Testis (tissue), 3 donors: ENCODE results near the gene ORC1. TPM values are rescaled to one million over a fixed set of nuclear protein-coding genes. Genes with fewer than 3 reads are reported as not detected.

ENCODE experiments used
- DNase-seq: peaks from one replicate; pipeline ENCODE4 v3.0.0-alpha.2; 2019
- H3K27ac ChIP-seq, 2 donors: fragments of 200-600 bp; sonication (generic); one replicate each; pipeline ENCODE4 v1.5.1; 2019
- H3K27me3 ChIP-seq: fragments of 200-600 bp; sonication (generic); one replicate; pipeline ENCODE4 v1.5.1; 2019
- H3K36me3 ChIP-seq: fragments of 200-600 bp; sonication (generic); one replicate; pipeline ENCODE4 v1.5.1; 2017; ENCODE audit warnings: low read depth; ENCODE audit errors: missing control alignments
- H3K4me1 ChIP-seq: fragments of 200-600 bp; sonication (generic); one replicate; pipeline ENCODE4 v1.5.1; 2019
- H3K4me3 ChIP-seq, 2 donors: fragments of 200-600 bp; sonication (generic); one replicate each; pipeline ENCODE4 v1.5.1; 2017 to 2019
- H3K9me3 ChIP-seq: fragments of 200-600 bp; sonication (generic); one replicate; pipeline ENCODE4 v1.5.1; 2017
- POLR2A ChIP-seq: fragments of 450-650 bp; IDR thresholded peaks from one replicate; pipeline ENCODE4 v1.6.1; 2017; ENCODE audit warnings: antibody characterized with exemption, mild to moderate bottlenecking, moderate library complexity
- WGBS, 2 donors: methylation state at CpG; one replicate each; pipeline ENCODE4 v1.1.5; 2018; 5-methylcytosine and 5-hydroxymethylcytosine counted together
- intact Hi-C: fragments of 100-400 bp; cut with DNase I; formaldehyde crosslinking; loops from one replicate; pipeline ENCODE4 v1.15.1; 2023; ENCODE audit warnings: low total_unique reads
- polyA plus RNA-seq: library from polyadenylated mRNA; stranded (reverse); fragments of 350-450 nt; fragmentation: Illumina TruSeq; extraction: RNeasy Lipid Tissue Mini Kit (QIAGEN cat#74804); gene quantifications from one replicate; pipeline ENCODE4 v1.2.3, GENCODE V29; 2014; ENCODE audit warnings: low read depth, low replicate concordance; ENCODE audit not compliant: insufficient read depth
- total RNA-seq, 2 donors: library from RNA; depleted of rRNA; stranded (reverse); fragments of >200 nt; gene quantifications; one replicate each; pipeline ENCODE4 v1.2.3, GENCODE V29; 2016
- TF ChIP-seq, protein P1 (sequence below), 3 experiments: fragments of 450-650 bp in 2 of 3; fragments of 200-600 bp in 1 of 3; sonication (generic) in 1 of 3; IDR thresholded peaks; one replicate each; pipeline ENCODE4 v1.5.1; 2016 to 2019; ENCODE audit warnings: antibody characterized with exemption in 3 of 3, mild to moderate bottlenecking in 2 of 3, moderate library complexity in 1 of 3

Gene ORC1
- total and polyA plus RNA-seq, 3 donors from 2014 or later = 5.7 to 6.9 (median 6.4) TPM

DNA sequence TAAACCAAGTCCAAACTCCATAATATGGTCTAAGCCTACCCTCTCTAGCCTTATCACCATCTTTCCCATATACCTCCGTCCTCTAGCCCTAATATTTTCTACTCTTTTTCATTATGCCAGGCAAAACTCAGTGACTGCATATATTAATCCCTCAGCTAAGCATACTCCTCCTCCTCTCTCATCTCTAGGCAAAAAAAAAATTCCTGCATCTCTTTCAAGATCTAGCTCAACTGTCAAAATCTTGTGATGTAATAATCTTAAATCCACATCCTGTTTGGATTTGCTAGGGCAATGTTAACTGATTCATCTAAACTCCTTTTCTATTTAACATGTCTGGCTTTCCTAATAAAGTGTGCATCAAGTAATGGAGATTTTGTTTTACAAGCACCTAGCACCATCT, 20.6 kb upstream of the ORC1 start:
- H3K36me3 ChIP-seq = no peaks in the 10 kb centered on the region
- intact Hi-C loops = no loop called here

DNA sequence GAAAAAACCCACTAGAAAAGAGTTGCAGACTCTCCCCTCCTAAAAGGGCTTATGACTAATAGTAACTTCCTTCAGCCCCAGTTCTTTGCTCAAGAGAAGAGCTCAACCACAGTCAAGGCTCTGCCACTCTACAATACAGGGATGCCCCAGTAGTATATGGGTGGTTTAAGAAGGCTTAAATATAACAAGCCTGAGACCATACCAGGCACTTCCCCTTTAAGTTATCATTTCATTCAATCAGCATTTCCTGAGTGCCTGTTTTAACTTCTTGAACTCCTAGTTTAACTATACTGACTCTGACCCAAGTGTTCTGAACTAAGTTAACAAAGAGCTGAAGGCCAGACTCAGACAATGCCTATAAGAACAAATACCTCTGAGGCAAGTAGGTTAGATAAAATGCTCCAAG, 20.0 kb upstream of the ORC1 start:
- no peak for TF ChIP-seq POLR2A
- TF ChIP-seq, protein P1, sequence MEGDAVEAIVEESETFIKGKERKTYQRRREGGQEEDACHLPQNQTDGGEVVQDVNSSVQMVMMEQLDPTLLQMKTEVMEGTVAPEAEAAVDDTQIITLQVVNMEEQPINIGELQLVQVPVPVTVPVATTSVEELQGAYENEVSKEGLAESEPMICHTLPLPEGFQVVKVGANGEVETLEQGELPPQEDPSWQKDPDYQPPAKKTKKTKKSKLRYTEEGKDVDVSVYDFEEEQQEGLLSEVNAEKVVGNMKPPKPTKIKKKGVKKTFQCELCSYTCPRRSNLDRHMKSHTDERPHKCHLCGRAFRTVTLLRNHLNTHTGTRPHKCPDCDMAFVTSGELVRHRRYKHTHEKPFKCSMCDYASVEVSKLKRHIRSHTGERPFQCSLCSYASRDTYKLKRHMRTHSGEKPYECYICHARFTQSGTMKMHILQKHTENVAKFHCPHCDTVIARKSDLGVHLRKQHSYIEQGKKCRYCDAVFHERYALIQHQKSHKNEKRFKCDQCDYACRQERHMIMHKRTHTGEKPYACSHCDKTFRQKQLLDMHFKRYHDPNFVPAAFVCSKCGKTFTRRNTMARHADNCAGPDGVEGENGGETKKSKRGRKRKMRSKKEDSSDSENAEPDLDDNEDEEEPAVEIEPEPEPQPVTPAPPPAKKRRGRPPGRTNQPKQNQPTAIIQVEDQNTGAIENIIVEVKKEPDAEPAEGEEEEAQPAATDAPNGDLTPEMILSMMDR (IDR thresholded peaks at IDR 0.05) = no peak
- Histone ChIP-seq H3K36me3 (no peaks in the 10 kb centered on the region), H3K4me3 (no peak overlapping the region), H3K27me3 (no peaks in the 10 kb centered on the region), H3K4me1 (no peaks in the 10 kb centered on the region), H3K9me3 (no peaks in the 10 kb centered on the region), H3K27ac (no peak overlapping the region)
- intact Hi-C loops = no loop called here
- no peak for DNase-seq

More for the DNA sequence above, 20.6 kb upstream of the ORC1 start:
- Histone ChIP-seq H3K4me1 (no peaks in the 10 kb centered on the region), H3K9me3 (no peaks in the 10 kb centered on the region), H3K4me3 (no peak overlapping the region), H3K27me3 (no peaks in the 10 kb centered on the region), H3K27ac (no peak overlapping the region)
- TF ChIP-seq, protein P1 (IDR thresholded peaks at IDR 0.05) = no peak
- no peak for TF ChIP-seq POLR2A
- DNase-seq = no peak
- WGBS, 2 donors = 93 to 96% methylated on average over 1 of the region's 1 CpG

DNA sequence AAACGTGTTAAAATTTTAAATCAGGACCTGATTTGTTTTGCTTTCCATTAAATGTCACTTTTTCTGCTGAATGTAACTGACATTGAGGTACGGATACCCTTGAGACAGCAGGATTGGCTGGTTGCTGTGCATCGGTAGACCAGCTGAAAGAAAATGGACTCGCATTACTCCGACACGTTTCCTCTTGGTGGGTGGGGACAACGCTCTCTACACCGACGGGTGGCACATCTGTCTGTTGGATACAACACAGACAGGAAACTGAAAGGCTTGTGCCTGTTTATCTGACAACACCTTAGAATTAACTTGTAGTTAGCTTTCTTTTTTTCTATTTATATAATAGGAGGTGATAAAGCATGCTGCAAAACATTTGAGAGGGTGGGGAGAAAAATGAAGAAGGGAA, 19.5 kb upstream of the ORC1 start:
- 65 to 74% methylated on average over 9 of the region's 9 CpGs for WGBS, 2 donors
- Histone ChIP-seq H3K9me3 (no peaks in the 10 kb centered on the region), H3K36me3 (no peaks in the 10 kb centered on the region), H3K4me1 (no peaks in the 10 kb centered on the region), H3K27ac (no peak overlapping the region), H3K4me3 (no peak overlapping the region), H3K27me3 (no peaks in the 10 kb centered on the region)
- intact Hi-C loops = no loop called here
- TF ChIP-seq, protein P1 (IDR thresholded peaks at IDR 0.05) = no peak
- no peak for TF ChIP-seq POLR2A
- DNase-seq = no peak

DNA sequence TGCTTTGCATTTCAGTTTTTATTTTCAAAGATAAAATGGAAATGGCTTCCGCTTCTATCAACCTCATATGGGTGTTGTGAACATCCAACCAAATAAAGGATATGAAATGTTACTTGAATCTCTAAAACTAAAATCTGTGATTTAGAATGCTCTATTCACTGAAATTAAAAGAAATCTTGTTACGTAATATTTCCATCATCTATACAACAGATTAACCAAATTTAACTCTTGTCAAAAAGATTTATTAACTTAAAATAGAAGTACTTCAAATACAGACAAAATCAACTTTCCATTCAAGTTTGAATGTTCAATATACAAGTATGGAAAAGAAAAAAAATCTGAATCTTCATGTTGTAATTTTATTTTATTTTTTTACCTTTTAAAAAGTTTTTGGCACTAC, 18.8 kb upstream of the ORC1 start:
- no peak overlapping the region for H3K27ac ChIP-seq
- TF ChIP-seq, protein P1 (IDR thresholded peaks at IDR 0.05) = no peak
- TF ChIP-seq POLR2A = no peak
- no peaks in the 10 kb centered on the region for H3K27me3 ChIP-seq
- 94 to 99% methylated on average over 2 of the region's 2 CpGs for WGBS, 2 donors
- intact Hi-C loops = no loop called here
- H3K9me3 ChIP-seq = no peaks in the 10 kb centered on the region
- H3K36me3 ChIP-seq = no peaks in the 10 kb centered on the region
- H3K4me3 ChIP-seq = no peak overlapping the region
- H3K4me1 ChIP-seq = no peaks in the 10 kb centered on the region
- DNase-seq = no peak

DNA sequence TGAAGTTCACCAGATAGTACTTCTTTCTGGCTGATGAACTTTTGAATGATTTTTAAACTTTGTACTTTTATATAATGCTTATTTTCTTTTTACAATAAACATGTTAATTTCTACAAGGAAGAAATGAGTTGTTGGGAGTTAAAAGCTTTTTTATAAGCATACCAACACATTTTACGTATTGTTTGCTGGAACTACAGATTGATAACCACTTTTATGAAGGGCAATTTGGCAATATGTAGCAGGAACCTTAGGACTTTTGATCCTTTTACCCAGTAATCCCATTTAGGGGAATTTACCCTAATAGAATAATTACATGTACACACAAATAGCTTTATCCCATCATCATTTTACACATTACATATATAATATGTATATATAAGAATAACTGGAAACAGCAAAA, 16.5 kb upstream of the ORC1 start:
- no peaks in the 10 kb centered on the region for H3K36me3 ChIP-seq
- TF ChIP-seq, protein P1 (IDR thresholded peaks at IDR 0.05) = no peak
- no peak for TF ChIP-seq POLR2A
- no peak for DNase-seq
- no peaks in the 10 kb centered on the region for H3K9me3 ChIP-seq
- H3K4me1 ChIP-seq = no peaks in the 10 kb centered on the region
- intact Hi-C loops = no loop called here
- H3K27ac ChIP-seq = no peak overlapping the region
- H3K4me3 ChIP-seq = no peak overlapping the region
- H3K27me3 ChIP-seq = no peaks in the 10 kb centered on the region
- 91 to 94% methylated on average over 1 of the region's 1 CpG for WGBS, 2 donors
